IPS-NIHi11 (cell line): ENCODE data around the gene PRXL2A.
"Not testable (repeated sequence)": the region's sequence is repeated elsewhere in the genome, so short reads cannot be mapped to it uniquely, and the experiment has no call there.

Experiments used
- DNase-seq: peaks from one replicate; pipeline ENCODE4 v3.0.0; 2012; ENCODE audit warnings: mixed read lengths, low spot score

Gene PRXL2A

DNA sequence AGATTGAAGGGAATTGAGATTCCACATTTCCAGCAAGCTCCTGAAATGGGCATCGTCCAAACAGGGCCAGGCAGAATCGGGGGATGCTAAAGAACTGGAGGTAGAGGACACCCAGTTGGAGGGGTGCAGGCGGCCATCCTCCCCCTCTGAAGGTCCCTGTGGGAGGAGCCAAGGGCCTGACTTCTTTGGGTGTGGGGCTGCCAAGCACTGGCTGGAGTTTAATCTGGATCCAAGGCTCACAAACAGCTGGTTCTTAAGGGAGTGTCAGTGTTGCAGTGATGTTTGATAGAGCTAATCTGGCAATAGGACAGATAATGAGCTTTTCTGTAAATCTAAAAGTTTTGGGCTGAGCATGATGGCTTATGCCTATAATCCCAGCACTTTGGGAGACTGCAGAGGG lies 66.6 kb downstream of the PRXL2A start:
- no peak for DNase-seq

- DNase-seq, result not testable (repeated sequence)
These were observed 67.3 kb downstream of the PRXL2A start for GRCh38 chr10:80475641-80476040.

- DNase-seq, result no peak
These were observed 68.3 kb downstream of the PRXL2A start for GRCh38 chr10:80476685-80477084.

DNA sequence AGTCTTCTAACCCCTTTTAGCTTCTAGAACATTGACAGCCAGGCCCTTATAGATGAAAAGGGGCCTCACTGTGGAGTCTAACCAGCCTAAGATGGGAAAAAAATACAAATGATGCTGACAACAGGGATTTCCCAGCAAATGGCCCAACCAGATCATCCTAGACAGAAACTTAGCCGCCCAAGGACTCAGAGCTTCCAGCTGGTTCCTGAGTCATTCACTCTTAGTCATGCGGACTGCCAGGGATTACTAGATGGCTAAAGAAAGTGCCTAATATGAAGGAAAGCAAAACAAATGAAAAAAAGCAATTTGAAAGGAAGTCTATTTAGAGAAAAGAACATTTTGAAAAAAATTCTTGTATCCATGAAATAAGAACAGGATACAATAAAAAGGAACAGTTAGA lies 69.5 kb downstream of the PRXL2A start:
- DNase-seq, result no peak

GRCh38 chr10:80480373-80480772 lies 72.0 kb downstream of the PRXL2A start:
- not testable (repeated sequence) for DNase-seq

DNA sequence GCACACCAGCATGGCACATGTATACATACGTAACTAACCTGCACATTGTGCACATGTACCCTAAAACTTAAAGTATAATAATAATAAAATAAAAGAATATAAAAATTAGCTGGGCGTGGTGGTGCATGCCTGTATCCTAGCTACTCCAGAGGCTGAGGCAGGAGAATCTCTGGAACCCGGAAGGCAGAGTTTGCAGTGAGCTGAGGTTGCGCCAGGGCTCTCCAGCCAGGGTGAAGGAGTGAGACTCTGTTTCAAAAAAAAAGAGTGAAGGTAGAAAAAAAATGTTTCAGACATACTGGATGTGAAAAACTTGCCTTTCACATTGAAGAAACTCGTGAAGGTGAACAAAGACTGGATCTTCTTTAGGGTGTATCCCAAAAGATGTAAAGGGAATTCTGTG lies 72.5 kb downstream of the PRXL2A start:
- DNase-seq, result no peak

DNA sequence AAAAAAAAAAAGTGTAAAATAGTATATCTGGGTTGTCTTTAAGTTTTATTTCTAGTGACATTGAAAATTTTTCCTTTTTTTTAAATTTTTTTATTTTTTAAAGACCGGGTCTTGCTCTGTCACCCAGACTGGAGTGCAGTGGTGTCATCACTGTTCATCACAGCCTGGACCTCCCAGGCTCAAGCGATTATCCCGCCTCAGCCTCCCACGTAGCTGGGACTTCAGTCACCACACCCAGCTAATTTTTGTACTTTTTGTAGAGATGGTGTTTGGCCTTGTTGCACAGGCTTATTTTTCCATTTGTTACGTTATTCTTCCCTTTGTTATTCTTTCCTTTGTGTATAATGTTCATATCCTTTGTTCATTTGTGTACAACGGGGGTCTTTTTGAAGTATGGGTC lies 75.9 kb downstream of the PRXL2A start:
- no peak for DNase-seq

- no peak for DNase-seq
These were observed 76.3 kb downstream of the PRXL2A start for GRCh38 chr10:80484676-80485075.

DNA sequence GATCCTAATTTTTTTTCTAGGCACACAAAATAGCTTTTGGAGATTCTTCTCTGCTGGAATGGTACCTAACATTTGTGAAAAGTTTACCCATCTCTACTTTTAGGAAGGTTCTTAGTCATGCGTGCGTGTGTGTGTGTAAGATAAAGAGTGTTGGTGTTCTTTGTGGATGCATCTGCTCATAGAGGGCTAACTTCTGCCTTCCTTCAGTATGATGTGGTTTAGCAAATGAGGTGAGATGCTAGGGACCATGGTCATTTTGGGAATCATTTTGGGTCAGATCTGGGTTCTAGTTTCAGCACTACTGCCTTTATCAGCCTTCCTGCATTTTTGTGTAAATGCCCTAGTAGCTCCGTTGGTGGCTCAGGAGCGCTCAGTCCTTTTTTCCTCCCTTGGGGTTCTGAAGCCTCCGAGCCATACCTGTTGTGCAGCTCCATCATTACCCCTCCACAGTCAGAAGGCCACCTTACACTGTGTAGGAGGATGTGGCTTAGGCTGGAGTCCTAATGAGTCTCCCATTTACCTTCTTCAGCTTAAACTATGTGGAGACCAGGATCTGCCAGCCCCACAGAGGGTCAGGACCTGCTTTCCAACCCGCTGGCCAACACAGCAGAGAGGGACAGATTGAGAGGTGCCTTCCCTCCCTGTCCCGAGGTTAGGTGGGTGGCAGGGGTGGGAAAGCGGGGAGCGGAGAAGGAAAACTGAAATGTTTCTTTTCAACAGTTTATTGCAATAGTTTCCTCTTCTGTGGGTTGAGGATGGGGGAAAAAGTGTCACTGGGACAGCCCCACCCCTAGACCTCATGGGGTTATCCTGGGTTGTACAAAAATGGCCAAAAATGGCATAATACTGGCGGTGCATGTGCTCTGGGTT lies 77.0 kb downstream of the PRXL2A start:
- DNase-seq, result no peak

GRCh38 chr10:80485946-80486764 lies 77.8 kb downstream of the PRXL2A start:
- no peak for DNase-seq
